ENCODE measurements around the gene SDK1.

The SDK1 gene

DNA sequence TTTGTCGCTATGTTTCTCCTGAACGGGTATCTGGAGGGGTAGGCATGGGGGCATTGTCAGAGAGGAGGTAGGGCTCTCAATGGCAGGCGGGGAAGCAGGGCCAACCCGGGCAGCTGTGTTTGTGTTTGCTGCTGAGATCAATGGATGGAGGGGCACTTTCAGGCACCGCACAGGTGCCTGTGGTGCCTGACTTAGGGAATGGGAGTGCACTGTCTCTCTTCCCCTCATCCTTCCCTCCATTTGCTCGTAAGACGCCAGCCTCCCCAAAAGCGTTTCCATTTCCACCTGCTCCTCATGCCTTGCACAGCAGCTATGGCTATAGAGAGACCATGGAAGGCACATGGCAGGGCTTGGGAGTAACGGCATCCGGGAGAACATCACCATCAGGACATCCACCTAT lies 765.2 kb downstream of the SDK1 start:
- H3K36me3 Mint-ChIP-seq (ENCODE audit: low read depth) = no peaks in the 10 kb centered on the region

DNA sequence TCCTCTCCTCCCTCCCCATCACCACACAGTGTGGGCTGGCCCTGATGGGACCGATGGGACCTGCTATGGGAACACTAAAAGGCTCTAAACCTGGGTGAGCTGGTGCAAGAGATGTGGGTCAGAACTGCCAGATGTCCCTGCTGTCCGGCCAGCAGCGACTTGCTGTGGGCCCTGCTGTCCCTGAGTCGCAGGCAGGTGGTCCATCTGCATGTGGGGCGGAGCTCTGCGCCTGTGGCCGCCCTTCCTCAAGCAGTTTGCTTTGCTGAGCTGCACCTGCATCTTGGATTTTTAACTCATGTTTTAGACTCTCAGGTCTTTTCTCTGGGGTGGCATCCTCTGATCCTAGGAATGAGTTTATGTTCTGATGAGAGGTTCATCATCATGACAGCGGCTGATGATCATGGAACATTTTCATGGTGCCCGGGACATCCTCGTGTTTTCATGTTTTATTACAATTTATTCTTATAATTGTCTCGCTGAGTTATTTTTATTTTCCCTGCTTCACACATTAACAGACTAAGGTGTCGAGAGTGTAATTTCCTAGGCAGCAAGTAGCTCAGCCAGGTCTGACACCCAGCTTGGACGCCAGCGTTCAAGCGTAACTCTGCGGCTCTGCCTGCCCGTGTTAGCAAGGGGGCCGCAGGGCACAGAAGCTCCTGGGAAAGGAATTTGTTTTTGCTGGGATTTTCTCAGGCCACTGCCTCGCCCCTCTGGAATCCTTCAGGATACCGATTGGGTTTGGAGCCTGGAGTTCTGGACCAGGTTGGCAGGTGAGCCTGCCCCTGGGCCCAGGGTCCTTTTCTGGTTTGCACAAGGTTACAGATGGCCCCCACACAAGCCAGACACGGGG lies 765.8 kb downstream of the SDK1 start:
- no peak overlapping the region for H3K27ac Mint-ChIP-seq
- H3K27me3 Mint-ChIP-seq = no peaks in the 10 kb centered on the region
- intact Hi-C loops (cut with micrococcal nuclease) = no loop called here
- H3K4me3 Mint-ChIP-seq = no peak overlapping the region
- H3K36me3 Mint-ChIP-seq (ENCODE audit: low read depth) = no peaks in the 10 kb centered on the region
- no peaks in the 10 kb centered on the region for H3K9me3 Mint-ChIP-seq
- no peaks in the 10 kb centered on the region for H3K4me1 Mint-ChIP-seq (ENCODE audit: low read depth)

More for the DNA sequence above, 765.2 kb downstream of the SDK1 start:
- intact Hi-C loops (cut with micrococcal nuclease) = no loop called here
- H3K27ac Mint-ChIP-seq = no peak overlapping the region
- H3K4me3 Mint-ChIP-seq = no peak overlapping the region
- H3K4me1 Mint-ChIP-seq (ENCODE audit: low read depth) = no peaks in the 10 kb centered on the region
- no peaks in the 10 kb centered on the region for H3K27me3 Mint-ChIP-seq
- no peaks in the 10 kb centered on the region for H3K9me3 Mint-ChIP-seq

GRCh38 chr7:4067476-4067760 lies 766.4 kb downstream of the SDK1 start:
- Mint-ChIP-seq H3K27me3 (no peaks in the 10 kb centered on the region), H3K27ac (no peak overlapping the region), H3K9me3 (no peaks in the 10 kb centered on the region), H3K4me3 (no peak overlapping the region), H3K36me3 (ENCODE audit: low read depth) (no peaks in the 10 kb centered on the region), H3K4me1 (ENCODE audit: low read depth) (no peaks in the 10 kb centered on the region)
- intact Hi-C loops (cut with micrococcal nuclease) = no loop called here

DNA sequence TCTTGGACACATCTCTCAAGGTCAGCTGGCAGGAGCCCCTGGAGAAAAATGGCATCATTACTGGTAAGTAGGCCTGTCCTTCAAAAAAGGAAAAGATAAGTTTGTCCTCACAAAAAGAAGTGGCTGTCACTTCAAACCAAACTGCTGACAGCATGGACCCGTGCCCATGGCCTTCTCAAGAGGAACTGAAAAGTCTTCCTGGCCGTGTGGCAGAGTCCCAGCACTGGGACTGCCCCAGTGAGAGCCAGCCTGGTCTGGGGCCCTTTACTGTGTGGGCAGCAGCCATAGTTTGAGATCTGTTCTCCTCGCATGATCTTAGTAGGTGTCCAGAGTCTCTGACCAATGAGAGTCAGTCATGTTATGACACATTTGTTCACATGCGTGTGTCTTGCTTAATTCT lies 766.8 kb downstream of the SDK1 start:
- no peak overlapping the region for H3K4me3 Mint-ChIP-seq
- no peaks in the 10 kb centered on the region for H3K4me1 Mint-ChIP-seq (ENCODE audit: low read depth)
- H3K27me3 Mint-ChIP-seq = no peaks in the 10 kb centered on the region
- no peaks in the 10 kb centered on the region for H3K9me3 Mint-ChIP-seq
- no peak overlapping the region for H3K27ac Mint-ChIP-seq
- intact Hi-C loops (cut with micrococcal nuclease) = no loop called here
- H3K36me3 Mint-ChIP-seq (ENCODE audit: low read depth) = no peaks in the 10 kb centered on the region

GRCh38 chr7:4068286-4068685 lies 767.2 kb downstream of the SDK1 start:
- no peaks in the 10 kb centered on the region for H3K36me3 Mint-ChIP-seq (ENCODE audit: low read depth)
- H3K27me3 Mint-ChIP-seq = no peaks in the 10 kb centered on the region
- H3K27ac Mint-ChIP-seq = no peak overlapping the region
- H3K9me3 Mint-ChIP-seq = no peaks in the 10 kb centered on the region
- H3K4me3 Mint-ChIP-seq = no peak overlapping the region
- no peaks in the 10 kb centered on the region for H3K4me1 Mint-ChIP-seq (ENCODE audit: low read depth)
- intact Hi-C loops (cut with micrococcal nuclease) = no loop called here

DNA sequence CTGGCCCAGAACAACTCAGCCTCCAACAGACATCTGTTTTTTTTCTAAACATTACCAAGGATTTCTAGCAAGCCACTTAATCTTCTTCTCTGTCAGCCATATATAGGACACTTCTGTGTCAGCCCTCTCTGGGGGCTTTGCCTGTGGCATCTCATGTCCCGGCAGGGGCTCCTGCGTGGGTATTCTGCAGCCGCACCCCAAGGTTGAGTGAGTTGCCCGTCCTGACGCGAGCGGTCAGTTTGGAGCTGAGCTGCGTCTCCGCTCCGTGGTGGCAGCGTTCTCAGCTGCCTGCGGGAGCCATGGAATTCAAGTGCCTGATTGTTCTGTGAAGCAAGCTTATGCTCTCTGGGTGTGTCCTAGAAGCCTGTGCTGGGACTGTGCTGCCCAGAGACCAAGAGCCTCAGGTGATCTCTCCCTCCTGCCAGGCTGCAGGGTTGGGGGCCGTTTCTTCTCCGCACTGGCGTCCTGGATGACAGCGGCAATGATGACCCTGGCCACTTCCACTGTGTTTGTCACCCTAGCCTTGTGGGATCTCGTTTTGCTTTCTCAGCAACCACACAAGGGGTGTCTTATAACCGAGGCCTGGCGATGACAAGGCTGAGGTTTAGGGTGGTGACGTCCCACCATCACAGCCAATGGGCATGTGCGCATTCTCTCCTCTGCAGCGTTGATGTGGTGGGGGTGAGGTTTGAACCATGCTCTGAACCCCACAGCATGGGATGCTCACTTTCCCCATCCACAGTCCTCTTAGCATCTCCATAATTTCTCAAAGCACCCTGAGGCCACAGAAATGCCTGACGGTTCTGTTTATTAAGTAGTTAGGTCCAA lies 768.4 kb downstream of the SDK1 start:
- Mint-ChIP-seq H3K27me3 (no peaks in the 10 kb centered on the region), H3K27ac (no peak overlapping the region), H3K4me1 (ENCODE audit: low read depth) (no peaks in the 10 kb centered on the region), H3K36me3 (ENCODE audit: low read depth) (no peaks in the 10 kb centered on the region), H3K4me3 (no peak overlapping the region), H3K9me3 (no peaks in the 10 kb centered on the region)
- intact Hi-C loops (cut with micrococcal nuclease) = no loop called here

DNA sequence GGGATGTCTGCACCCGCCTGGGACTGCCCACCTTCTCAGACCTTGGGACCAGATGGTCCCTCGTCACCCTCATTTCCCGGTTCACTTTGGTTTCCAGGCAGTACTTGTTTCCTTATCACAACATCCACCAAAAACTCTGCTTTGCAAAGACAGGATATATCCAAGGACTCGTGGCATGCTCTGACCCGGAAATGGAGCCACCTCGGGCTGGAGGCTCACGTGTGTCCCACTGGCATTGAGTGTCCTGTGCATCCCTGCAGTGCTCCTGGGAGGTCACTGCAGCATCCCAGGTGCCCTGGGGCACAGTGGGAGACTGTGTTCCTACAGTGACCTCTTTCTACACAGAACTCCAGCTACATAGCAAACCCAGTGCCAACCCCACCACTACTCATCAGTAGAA lies 769.2 kb downstream of the SDK1 start:
- no peaks in the 10 kb centered on the region for H3K27me3 Mint-ChIP-seq
- intact Hi-C loops (cut with micrococcal nuclease) = no loop called here
- H3K4me3 Mint-ChIP-seq = no peak overlapping the region
- H3K27ac Mint-ChIP-seq = no peak overlapping the region
- H3K9me3 Mint-ChIP-seq = no peaks in the 10 kb centered on the region
- H3K36me3 Mint-ChIP-seq (ENCODE audit: low read depth) = no peaks in the 10 kb centered on the region
- H3K4me1 Mint-ChIP-seq (ENCODE audit: low read depth) = no peaks in the 10 kb centered on the region

- Mint-ChIP-seq H3K36me3 (ENCODE audit: low read depth) (no peaks in the 10 kb centered on the region), H3K27ac (no peak overlapping the region), H3K4me3 (no peak overlapping the region), H3K4me1 (ENCODE audit: low read depth) (no peaks in the 10 kb centered on the region), H3K9me3 (peaks cover under 1% of the 10 kb centered on the region), H3K27me3 (no peaks in the 10 kb centered on the region)
- intact Hi-C loops (cut with micrococcal nuclease) = no loop called here
Measured at GRCh38 chr7:4071370-4072058, 770.5 kb downstream of the SDK1 start.

- Mint-ChIP-seq H3K27me3 (no peaks in the 10 kb centered on the region), H3K27ac (no peak overlapping the region), H3K9me3 (peaks cover 8% of the 10 kb centered on the region), H3K36me3 (ENCODE audit: low read depth) (no peaks in the 10 kb centered on the region), H3K4me3 (no peak overlapping the region), H3K4me1 (ENCODE audit: low read depth) (no peaks in the 10 kb centered on the region)
- intact Hi-C loops (cut with micrococcal nuclease) = no loop called here
Measured at GRCh38 chr7:4072161-4072925, 771.3 kb downstream of the SDK1 start.

- Mint-ChIP-seq H3K9me3 (peaks cover 15% of the 10 kb centered on the region), H3K27ac (no peak overlapping the region), H3K4me3 (no peak overlapping the region), H3K36me3 (ENCODE audit: low read depth) (no peaks in the 10 kb centered on the region), H3K27me3 (no peaks in the 10 kb centered on the region), H3K4me1 (ENCODE audit: low read depth) (no peaks in the 10 kb centered on the region)
- intact Hi-C loops (cut with micrococcal nuclease) = no loop called here
Measured at GRCh38 chr7:4073052-4073451, 772.0 kb downstream of the SDK1 start.

GRCh38 chr7:4073750-4074149 lies 772.7 kb downstream of the SDK1 start:
- no peaks in the 10 kb centered on the region for H3K4me1 Mint-ChIP-seq (ENCODE audit: low read depth)
- intact Hi-C loops (cut with micrococcal nuclease) = no loop called here
- no peak overlapping the region for H3K4me3 Mint-ChIP-seq
- H3K27ac Mint-ChIP-seq = no peak overlapping the region
- no peaks in the 10 kb centered on the region for H3K27me3 Mint-ChIP-seq
- no peaks in the 10 kb centered on the region for H3K36me3 Mint-ChIP-seq (ENCODE audit: low read depth)
- peaks cover 22% of the 10 kb centered on the region for H3K9me3 Mint-ChIP-seq

- H3K4me3 Mint-ChIP-seq = no peak overlapping the region
- peaks cover 29% of the 10 kb centered on the region for H3K9me3 Mint-ChIP-seq
- no peak overlapping the region for H3K27ac Mint-ChIP-seq
- no peaks in the 10 kb centered on the region for H3K36me3 Mint-ChIP-seq (ENCODE audit: low read depth)
- intact Hi-C loops (cut with micrococcal nuclease) = no loop called here
- no peaks in the 10 kb centered on the region for H3K27me3 Mint-ChIP-seq
- no peaks in the 10 kb centered on the region for H3K4me1 Mint-ChIP-seq (ENCODE audit: low read depth)
Measured at GRCh38 chr7:4074407-4074806, 773.4 kb downstream of the SDK1 start.

DNA sequence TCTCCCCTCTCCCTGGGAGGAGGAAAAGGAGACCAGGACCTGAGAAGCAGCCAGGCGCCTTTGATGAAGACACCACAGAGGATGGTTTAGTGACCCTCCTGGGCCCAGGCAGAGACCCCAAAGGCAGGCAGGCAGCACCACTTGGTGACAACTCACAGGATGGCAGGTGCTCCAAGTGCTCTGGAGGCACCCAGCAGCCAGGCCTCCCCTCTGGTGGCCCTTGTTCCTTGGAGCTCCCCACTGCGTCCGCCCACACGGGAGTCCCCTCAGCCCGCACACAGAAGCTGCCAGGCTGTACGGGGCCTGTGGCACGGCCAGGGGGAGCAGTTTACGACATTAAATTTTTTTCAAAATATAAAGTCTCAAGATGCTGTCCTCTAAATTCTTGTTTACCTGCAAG lies 773.9 kb downstream of the SDK1 start:
- Mint-ChIP-seq H3K4me3 (no peak overlapping the region), H3K4me1 (ENCODE audit: low read depth) (no peaks in the 10 kb centered on the region), H3K27me3 (no peaks in the 10 kb centered on the region), H3K27ac (no peak overlapping the region), H3K9me3 (peaks cover 34% of the 10 kb centered on the region), H3K36me3 (ENCODE audit: low read depth) (no peaks in the 10 kb centered on the region)
- intact Hi-C loops (cut with micrococcal nuclease) = no loop called here
